HCT116 (cell line): ENCODE measurements around the gene VSTM2L. TPM values are rescaled to one million over a fixed set of nuclear protein-coding genes. Genes with fewer than 3 reads are reported as not detected.

ENCODE experiments used
- ATAC-seq: fragments of 200-7000 bp; cut with Tn5 transposase; 2 replicates; pipeline ENCODE4 v1.9.1; 2020; ENCODE audit warnings: mild to moderate bottlenecking, moderate library complexity
- BruUV-seq: library from RNA; stranded (reverse); fragments of 400-500 nt; replicated peaks from 2 replicates; lab custom pipeline; 2021; lab: Mats Ljungman, UMichigan
- CTCF ChIA-PET: fragments of 300-600 bp; sonication (Branson Sonifier 250); formaldehyde crosslinking; loops from one replicate; lab custom pipeline; 2021; ENCODE audit warnings: antibody characterized with exemption; lab: Charles Lee
- POLR2A ChIA-PET: fragments of 300-600, 350-600 bp; sonication (Branson Sonifier 250); formaldehyde crosslinking; loops from one replicate; lab custom pipeline; 2021; ENCODE audit warnings: antibody characterized with exemption; lab: Charles Lee
- RAD21 ChIA-PET, 2 experiments: fragments of 300-600 bp; sonication (Branson Sonifier 250); formaldehyde crosslinking; loops; one replicate each; lab custom pipeline; 2023; ENCODE audit warnings: low total read pairs in 2 of 2; ENCODE audit not compliant: uncharacterized antibody in 2 of 2, unreplicated experiment in 2 of 2, low non-redundant PET in 1 of 2; lab: Charles Lee
- DNase-seq: peaks from one replicate; pipeline ENCODE4 v3.0.0-alpha.2; 2010; ENCODE audit warnings: low read depth, low spot score
- H2AFZ ChIP-seq: fragments of 200-600 bp; shearing (Covaris generic), sonication (generic); 2 replicates; pipeline ENCODE4 v1.6.1; 2017; ENCODE audit warnings: low read depth, mixed run types, mixed read lengths, antibody characterized with exemption, low read length; ENCODE audit not compliant: poor library complexity, severe bottlenecking
- H3K27ac ChIP-seq: 2 replicates; pipeline ENCODE4 v1.5.1; 2012; ENCODE audit warnings: low read depth, low read length
- H3K27me3 ChIP-seq: fragments of 200-600 bp; sonication (generic); 2 replicates; pipeline ENCODE4 v1.6.1; 2016; ENCODE audit warnings: mixed run types, low read length, mixed read lengths; ENCODE audit not compliant: insufficient read depth
- H3K36me3 ChIP-seq, 2 experiments: fragments of 200-500 bp in 1 of 2; fragments of 200-600 bp in 1 of 2; sonication (Bioruptor generic) in 1 of 2; sonication (generic) in 1 of 2; 2 replicates each; pipeline versions ENCODE4 v1.5.1 to v1.6.1; 2014 to 2016; ENCODE audit warnings: low read length in 2 of 2, inconsistent platforms in 1 of 2, mixed read lengths in 1 of 2, mixed run types in 1 of 2; ENCODE audit not compliant: insufficient read depth in 2 of 2, control insufficient read depth in 1 of 2
- H3K4me1 ChIP-seq, 2 experiments: fragments of 200-600 bp in 1 of 2; sonication (generic) in 1 of 2; 2 replicates each; pipeline versions ENCODE4 v1.5.1 to v1.6.1; 2012 to 2017; ENCODE audit warnings: low read length in 2 of 2, inconsistent platforms in 1 of 2, mild to moderate bottlenecking in 1 of 2, mixed read lengths in 1 of 2, mixed run types in 1 of 2, moderate library complexity in 1 of 2; ENCODE audit not compliant: insufficient read depth in 2 of 2, control insufficient read depth in 1 of 2
- H3K4me2 ChIP-seq: fragments of 200-600 bp; sonication (generic); 2 replicates; pipeline ENCODE4 v1.6.1; 2017; ENCODE audit warnings: mixed run types, low read length, mixed read lengths
- H3K4me3 ChIP-seq, 2 experiments: fragments of 200-600 bp in 1 of 2; sonication (generic) in 1 of 2; replicated peaks in 1 of 2; 2 replicates each; pipeline ENCODE4 v1.5.1; 2011 to 2016; ENCODE audit warnings: low read length in 2 of 2, control low read depth in 1 of 2, low read depth in 1 of 2, mild to moderate bottlenecking in 1 of 2, mixed read lengths in 1 of 2, mixed run types in 1 of 2
- H3K79me2 ChIP-seq: fragments of 200-600 bp; sonication (generic); 2 replicates; pipeline ENCODE4 v1.6.1; 2017; ENCODE audit warnings: mild to moderate bottlenecking, mixed run types, low read length, moderate library complexity, mixed read lengths; ENCODE audit not compliant: insufficient read depth
- H3K9ac ChIP-seq: fragments of 200-600 bp; sonication (generic); 2 replicates; pipeline ENCODE4 v1.6.1; 2016; ENCODE audit warnings: low read length, mixed read lengths
- H3K9me2 ChIP-seq: fragments of 200-600 bp; sonication (generic), shearing (Covaris generic); 2 replicates; pipeline ENCODE4 v1.6.1; 2017; ENCODE audit warnings: mixed run types, mild to moderate bottlenecking, moderate library complexity; ENCODE audit not compliant: insufficient read depth
- H3K9me3 ChIP-seq, 2 experiments: fragments of 200-500 bp in 1 of 2; fragments of 200-600 bp in 1 of 2; sonication (Bioruptor generic) in 1 of 2; sonication (generic) in 1 of 2; 2 replicates each; pipeline ENCODE4 v1.6.1; 2014 to 2017; ENCODE audit warnings: low read length in 2 of 2, mixed read lengths in 2 of 2, inconsistent platforms in 1 of 2, low read depth in 1 of 2, mild to moderate bottlenecking in 1 of 2, mixed run types in 1 of 2, moderate library complexity in 1 of 2; ENCODE audit not compliant: control insufficient read depth in 1 of 2, insufficient read depth in 1 of 2
- H4K20me1 ChIP-seq: fragments of 200-600 bp; sonication (generic), shearing (Covaris generic); 2 replicates; pipeline ENCODE4 v1.6.1; 2017; ENCODE audit warnings: mixed run types, mild to moderate bottlenecking, moderate library complexity; ENCODE audit not compliant: insufficient read depth
- CBX3 ChIP-seq: IDR thresholded peaks from 2 replicates; pipeline ENCODE4 v1.6.1; 2012; ENCODE audit warnings: low read depth
- CEBPB ChIP-seq: IDR thresholded peaks from 2 replicates; pipeline ENCODE4 v1.6.1; 2012; ENCODE audit warnings: low read depth
- EGR1 ChIP-seq: IDR thresholded peaks from 2 replicates; pipeline ENCODE4 v1.6.1; 2012; ENCODE audit warnings: low read depth
- EZH2phosphoT487 ChIP-seq: fragments of 200-600 bp; IDR thresholded peaks from 2 replicates; pipeline ENCODE4 v1.6.1; 2018; ENCODE audit warnings: antibody characterized with exemption, borderline replicate concordance
- JUND ChIP-seq: IDR thresholded peaks from 2 replicates; pipeline ENCODE4 v1.6.1; 2012
- POLR2A ChIP-seq: IDR thresholded peaks from 2 replicates; pipeline ENCODE4 v1.7.0; 2011; ENCODE audit warnings: borderline replicate concordance; ENCODE audit not compliant: insufficient read depth, insufficient read length; ENCODE audit errors: extremely low read depth
- POLR2AphosphoS5 ChIP-seq: IDR thresholded peaks from 2 replicates; pipeline ENCODE4 v1.6.1; 2011; ENCODE audit warnings: mild to moderate bottlenecking, low read depth, low read length, moderate library complexity
- RAD21 ChIP-seq: IDR thresholded peaks from 2 replicates; pipeline ENCODE4 v1.6.1; 2012; ENCODE audit warnings: low read depth, mild to moderate bottlenecking
- SIN3A ChIP-seq: IDR thresholded peaks from 2 replicates; pipeline ENCODE4 v1.6.1; 2012; ENCODE audit warnings: low read depth
- SP1 ChIP-seq: IDR thresholded peaks from 2 replicates; pipeline ENCODE4 v1.6.1; 2012; ENCODE audit warnings: low read depth
- SRF ChIP-seq: IDR thresholded peaks from 2 replicates; pipeline ENCODE4 v1.6.1; 2012; ENCODE audit warnings: low read depth
- YY1 ChIP-seq: IDR thresholded peaks from 2 replicates; pipeline ENCODE4 v1.6.1; 2011; ENCODE audit warnings: low read length, low read depth, moderate library complexity, mild to moderate bottlenecking; ENCODE audit not compliant: insufficient replicate concordance; ENCODE audit errors: extremely low read depth
- ZFX ChIP-seq: fragments of 450-650 bp; IDR thresholded peaks from 2 replicates; pipeline ENCODE4 v1.6.1; 2017
- ZNF274 ChIP-seq: fragments of 200-500 bp; sonication (Bioruptor generic); IDR thresholded peaks from 2 replicates; pipeline ENCODE4 v1.6.1; 2014; ENCODE audit warnings: mild to moderate bottlenecking, low read depth, low read length, inconsistent platforms
- intact Hi-C: fragments of 100-400 bp; cut with micrococcal nuclease; formaldehyde crosslinking; loops from 2 replicates; pipeline ENCODE4 v1.10.0; 2022
- total RNA-seq: library from RNA; stranded (reverse); gene quantifications from one replicate; pipeline ENCODE4 v1.2.1, GENCODE V29; 2021; ENCODE audit not compliant: unreplicated experiment
- TF ChIP-seq, protein P1 (sequence below): IDR thresholded peaks from 2 replicates; pipeline ENCODE4 v1.6.1; 2012; ENCODE audit warnings: low read depth
- TF ChIP-seq, protein P2 (sequence below): IDR thresholded peaks from 2 replicates; pipeline ENCODE4 v1.6.1; 2012
- TF ChIP-seq, protein P3 (sequence below), 3 experiments: fragments of 200-600 bp in 1 of 3; sonication (generic) in 1 of 3; IDR thresholded peaks in 2 of 3; conservative IDR thresholded peaks in 1 of 3; 2 replicates each; pipeline ENCODE4 v1.5.1; 2012 to 2017; ENCODE audit warnings: low read depth in 2 of 3, low read length in 2 of 3, antibody characterized with exemption in 1 of 3, borderline replicate concordance in 1 of 3, control low read depth in 1 of 3, mild to moderate bottlenecking in 1 of 3, mixed read lengths in 1 of 3, mixed run types in 1 of 3, moderate library complexity in 1 of 3; ENCODE audit not compliant: insufficient read depth in 1 of 3
- TF ChIP-seq, protein P4 (sequence below): IDR thresholded peaks from 2 replicates; pipeline ENCODE4 v1.6.1; 2012

The VSTM2L gene
- total RNA-seq, 1 experiment from 2014 or later: 0.69 TPM

DNA sequence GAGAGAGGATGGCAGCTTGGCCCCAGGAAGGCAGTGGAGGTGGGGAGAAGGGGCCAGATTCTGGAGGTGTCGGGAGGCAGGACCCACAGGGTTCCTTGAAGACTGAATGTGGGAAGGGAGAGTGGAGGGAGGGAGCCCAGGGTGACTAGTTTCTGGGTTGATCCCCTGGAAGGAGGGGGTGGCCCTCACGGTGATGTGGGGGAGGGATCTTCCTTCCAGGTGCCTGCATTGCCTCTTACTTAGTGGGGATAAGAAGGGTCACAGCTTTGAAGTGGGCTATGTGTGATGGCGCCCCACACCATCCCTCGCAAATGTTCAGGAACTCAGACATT lies 26.7 kb downstream of the VSTM2L start:
- POLR2A ChIA-PET: no interaction called here
- H2AFZ ChIP-seq: no peak overlapping the region

More for the DNA sequence above, 26.7 kb downstream of the VSTM2L start:
- Histone ChIP-seq H3K27me3 (peaks cover 2% of the 10 kb centered on the region; the same call in 1 of the 2 replicates), H3K9ac (no peak overlapping the region), H3K36me3 (no peaks in the 10 kb centered on the region), H3K4me2 (no peak overlapping the region), H3K4me3 (no peak overlapping the region), H3K9me2 (no peaks in the 10 kb centered on the region), H3K4me1 (no peaks in the 10 kb centered on the region), H4K20me1 (no peaks in the 10 kb centered on the region), H3K79me2 (no peaks in the 10 kb centered on the region), H3K9me3 (no peaks in the 10 kb centered on the region), H3K27ac (no peak overlapping the region)
- TF ChIP-seq EGR1 (no peak), SIN3A (no peak), YY1 (no peak), SRF (no peak), JUND (no peak), POLR2A (no peak), POLR2AphosphoS5 (no peak), ZFX (no peak), RAD21 (no peak), CEBPB (no peak), EZH2phosphoT487 (no peak), ZNF274 (no peak), CBX3 (no peak), SP1 (no peak)
- TF ChIP-seq, protein P1, sequence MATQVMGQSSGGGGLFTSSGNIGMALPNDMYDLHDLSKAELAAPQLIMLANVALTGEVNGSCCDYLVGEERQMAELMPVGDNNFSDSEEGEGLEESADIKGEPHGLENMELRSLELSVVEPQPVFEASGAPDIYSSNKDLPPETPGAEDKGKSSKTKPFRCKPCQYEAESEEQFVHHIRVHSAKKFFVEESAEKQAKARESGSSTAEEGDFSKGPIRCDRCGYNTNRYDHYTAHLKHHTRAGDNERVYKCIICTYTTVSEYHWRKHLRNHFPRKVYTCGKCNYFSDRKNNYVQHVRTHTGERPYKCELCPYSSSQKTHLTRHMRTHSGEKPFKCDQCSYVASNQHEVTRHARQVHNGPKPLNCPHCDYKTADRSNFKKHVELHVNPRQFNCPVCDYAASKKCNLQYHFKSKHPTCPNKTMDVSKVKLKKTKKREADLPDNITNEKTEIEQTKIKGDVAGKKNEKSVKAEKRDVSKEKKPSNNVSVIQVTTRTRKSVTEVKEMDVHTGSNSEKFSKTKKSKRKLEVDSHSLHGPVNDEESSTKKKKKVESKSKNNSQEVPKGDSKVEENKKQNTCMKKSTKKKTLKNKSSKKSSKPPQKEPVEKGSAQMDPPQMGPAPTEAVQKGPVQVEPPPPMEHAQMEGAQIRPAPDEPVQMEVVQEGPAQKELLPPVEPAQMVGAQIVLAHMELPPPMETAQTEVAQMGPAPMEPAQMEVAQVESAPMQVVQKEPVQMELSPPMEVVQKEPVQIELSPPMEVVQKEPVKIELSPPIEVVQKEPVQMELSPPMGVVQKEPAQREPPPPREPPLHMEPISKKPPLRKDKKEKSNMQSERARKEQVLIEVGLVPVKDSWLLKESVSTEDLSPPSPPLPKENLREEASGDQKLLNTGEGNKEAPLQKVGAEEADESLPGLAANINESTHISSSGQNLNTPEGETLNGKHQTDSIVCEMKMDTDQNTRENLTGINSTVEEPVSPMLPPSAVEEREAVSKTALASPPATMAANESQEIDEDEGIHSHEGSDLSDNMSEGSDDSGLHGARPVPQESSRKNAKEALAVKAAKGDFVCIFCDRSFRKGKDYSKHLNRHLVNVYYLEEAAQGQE: no peak
- TF ChIP-seq, protein P2, sequence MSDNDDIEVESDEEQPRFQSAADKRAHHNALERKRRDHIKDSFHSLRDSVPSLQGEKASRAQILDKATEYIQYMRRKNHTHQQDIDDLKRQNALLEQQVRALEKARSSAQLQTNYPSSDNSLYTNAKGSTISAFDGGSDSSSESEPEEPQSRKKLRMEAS: no peak
- TF ChIP-seq, protein P3, sequence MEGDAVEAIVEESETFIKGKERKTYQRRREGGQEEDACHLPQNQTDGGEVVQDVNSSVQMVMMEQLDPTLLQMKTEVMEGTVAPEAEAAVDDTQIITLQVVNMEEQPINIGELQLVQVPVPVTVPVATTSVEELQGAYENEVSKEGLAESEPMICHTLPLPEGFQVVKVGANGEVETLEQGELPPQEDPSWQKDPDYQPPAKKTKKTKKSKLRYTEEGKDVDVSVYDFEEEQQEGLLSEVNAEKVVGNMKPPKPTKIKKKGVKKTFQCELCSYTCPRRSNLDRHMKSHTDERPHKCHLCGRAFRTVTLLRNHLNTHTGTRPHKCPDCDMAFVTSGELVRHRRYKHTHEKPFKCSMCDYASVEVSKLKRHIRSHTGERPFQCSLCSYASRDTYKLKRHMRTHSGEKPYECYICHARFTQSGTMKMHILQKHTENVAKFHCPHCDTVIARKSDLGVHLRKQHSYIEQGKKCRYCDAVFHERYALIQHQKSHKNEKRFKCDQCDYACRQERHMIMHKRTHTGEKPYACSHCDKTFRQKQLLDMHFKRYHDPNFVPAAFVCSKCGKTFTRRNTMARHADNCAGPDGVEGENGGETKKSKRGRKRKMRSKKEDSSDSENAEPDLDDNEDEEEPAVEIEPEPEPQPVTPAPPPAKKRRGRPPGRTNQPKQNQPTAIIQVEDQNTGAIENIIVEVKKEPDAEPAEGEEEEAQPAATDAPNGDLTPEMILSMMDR (IDR thresholded peaks at IDR 0.05 in 2 of 3, conservative IDR thresholded peaks at IDR 0.05 in 1 of 3; ENCODE audit: borderline replicate concordance in 1 of 3, insufficient read depth in 1 of 3, low read depth in 2 of 3, low read length in 2 of 3): no peak
- TF ChIP-seq, protein P4, sequence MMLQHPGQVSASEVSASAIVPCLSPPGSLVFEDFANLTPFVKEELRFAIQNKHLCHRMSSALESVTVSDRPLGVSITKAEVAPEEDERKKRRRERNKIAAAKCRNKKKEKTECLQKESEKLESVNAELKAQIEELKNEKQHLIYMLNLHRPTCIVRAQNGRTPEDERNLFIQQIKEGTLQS: no peak
- no peak for ATAC-seq
- intact Hi-C loops: no loop called here
- ChIA-PET RAD21 (no interaction called here), CTCF (no interaction called here)
- no TSS peak for BruUV-seq
- no peak for DNase-seq
